HCT116 (cell line): ENCODE measurements around the gene PLA2G2C. TPM values are rescaled to one million over a fixed set of nuclear protein-coding genes. Genes with fewer than 3 reads are reported as not detected.

ENCODE experiments used
- ATAC-seq: fragments of 200-7000 bp; cut with Tn5 transposase; 2 replicates; pipeline ENCODE4 v1.9.1; 2020; ENCODE audit warnings: mild to moderate bottlenecking, moderate library complexity
- BruUV-seq: library from RNA; stranded (reverse); fragments of 400-500 nt; replicated peaks from 2 replicates; lab custom pipeline; 2021; lab: Mats Ljungman, UMichigan
- CTCF ChIA-PET: fragments of 300-600 bp; sonication (Branson Sonifier 250); formaldehyde crosslinking; loops from one replicate; lab custom pipeline; 2021; ENCODE audit warnings: antibody characterized with exemption; lab: Charles Lee
- POLR2A ChIA-PET: fragments of 300-600, 350-600 bp; sonication (Branson Sonifier 250); formaldehyde crosslinking; loops from one replicate; lab custom pipeline; 2021; ENCODE audit warnings: antibody characterized with exemption; lab: Charles Lee
- RAD21 ChIA-PET, 2 experiments: fragments of 300-600 bp; sonication (Branson Sonifier 250); formaldehyde crosslinking; loops; one replicate each; lab custom pipeline; 2023; ENCODE audit warnings: low total read pairs in 2 of 2; ENCODE audit not compliant: uncharacterized antibody in 2 of 2, unreplicated experiment in 2 of 2, low non-redundant PET in 1 of 2; lab: Charles Lee
- DNase-seq: peaks from one replicate; pipeline ENCODE4 v3.0.0-alpha.2; 2010; ENCODE audit warnings: low read depth, low spot score
- H2AFZ ChIP-seq: fragments of 200-600 bp; shearing (Covaris generic), sonication (generic); 2 replicates; pipeline ENCODE4 v1.6.1; 2017; ENCODE audit warnings: low read depth, mixed run types, mixed read lengths, antibody characterized with exemption, low read length; ENCODE audit not compliant: poor library complexity, severe bottlenecking
- H3K27ac ChIP-seq: 2 replicates; pipeline ENCODE4 v1.5.1; 2012; ENCODE audit warnings: low read depth, low read length
- H3K27me3 ChIP-seq: fragments of 200-600 bp; sonication (generic); 2 replicates; pipeline ENCODE4 v1.6.1; 2016; ENCODE audit warnings: mixed run types, low read length, mixed read lengths; ENCODE audit not compliant: insufficient read depth
- H3K36me3 ChIP-seq, 2 experiments: fragments of 200-500 bp in 1 of 2; fragments of 200-600 bp in 1 of 2; sonication (Bioruptor generic) in 1 of 2; sonication (generic) in 1 of 2; 2 replicates each; pipeline versions ENCODE4 v1.5.1 to v1.6.1; 2014 to 2016; ENCODE audit warnings: low read length in 2 of 2, inconsistent platforms in 1 of 2, mixed read lengths in 1 of 2, mixed run types in 1 of 2; ENCODE audit not compliant: insufficient read depth in 2 of 2, control insufficient read depth in 1 of 2
- H3K4me1 ChIP-seq, 2 experiments: fragments of 200-600 bp in 1 of 2; sonication (generic) in 1 of 2; 2 replicates each; pipeline versions ENCODE4 v1.5.1 to v1.6.1; 2012 to 2017; ENCODE audit warnings: low read length in 2 of 2, inconsistent platforms in 1 of 2, mild to moderate bottlenecking in 1 of 2, mixed read lengths in 1 of 2, mixed run types in 1 of 2, moderate library complexity in 1 of 2; ENCODE audit not compliant: insufficient read depth in 2 of 2, control insufficient read depth in 1 of 2
- H3K4me2 ChIP-seq: fragments of 200-600 bp; sonication (generic); 2 replicates; pipeline ENCODE4 v1.6.1; 2017; ENCODE audit warnings: mixed run types, low read length, mixed read lengths
- H3K4me3 ChIP-seq, 2 experiments: fragments of 200-600 bp in 1 of 2; sonication (generic) in 1 of 2; replicated peaks in 1 of 2; 2 replicates each; pipeline ENCODE4 v1.5.1; 2011 to 2016; ENCODE audit warnings: low read length in 2 of 2, control low read depth in 1 of 2, low read depth in 1 of 2, mild to moderate bottlenecking in 1 of 2, mixed read lengths in 1 of 2, mixed run types in 1 of 2
- H3K79me2 ChIP-seq: fragments of 200-600 bp; sonication (generic); 2 replicates; pipeline ENCODE4 v1.6.1; 2017; ENCODE audit warnings: mild to moderate bottlenecking, mixed run types, low read length, moderate library complexity, mixed read lengths; ENCODE audit not compliant: insufficient read depth
- H3K9ac ChIP-seq: fragments of 200-600 bp; sonication (generic); 2 replicates; pipeline ENCODE4 v1.6.1; 2016; ENCODE audit warnings: low read length, mixed read lengths
- H3K9me2 ChIP-seq: fragments of 200-600 bp; sonication (generic), shearing (Covaris generic); 2 replicates; pipeline ENCODE4 v1.6.1; 2017; ENCODE audit warnings: mixed run types, mild to moderate bottlenecking, moderate library complexity; ENCODE audit not compliant: insufficient read depth
- H3K9me3 ChIP-seq, 2 experiments: fragments of 200-500 bp in 1 of 2; fragments of 200-600 bp in 1 of 2; sonication (Bioruptor generic) in 1 of 2; sonication (generic) in 1 of 2; 2 replicates each; pipeline ENCODE4 v1.6.1; 2014 to 2017; ENCODE audit warnings: low read length in 2 of 2, mixed read lengths in 2 of 2, inconsistent platforms in 1 of 2, low read depth in 1 of 2, mild to moderate bottlenecking in 1 of 2, mixed run types in 1 of 2, moderate library complexity in 1 of 2; ENCODE audit not compliant: control insufficient read depth in 1 of 2, insufficient read depth in 1 of 2
- H4K20me1 ChIP-seq: fragments of 200-600 bp; sonication (generic), shearing (Covaris generic); 2 replicates; pipeline ENCODE4 v1.6.1; 2017; ENCODE audit warnings: mixed run types, mild to moderate bottlenecking, moderate library complexity; ENCODE audit not compliant: insufficient read depth
- FOSL1 ChIP-seq: IDR thresholded peaks from 2 replicates; pipeline ENCODE4 v1.6.1; 2012; ENCODE audit warnings: low read depth
- POLR2AphosphoS5 ChIP-seq: IDR thresholded peaks from 2 replicates; pipeline ENCODE4 v1.6.1; 2011; ENCODE audit warnings: mild to moderate bottlenecking, low read depth, low read length, moderate library complexity
- TCF7L2 ChIP-seq: IDR thresholded peaks from 2 replicates; pipeline ENCODE4 v1.7.0; 2011; ENCODE audit warnings: borderline replicate concordance, inconsistent platforms; ENCODE audit not compliant: insufficient read depth, insufficient read length; ENCODE audit errors: extremely low read depth
- intact Hi-C: fragments of 100-400 bp; cut with micrococcal nuclease; formaldehyde crosslinking; loops from 2 replicates; pipeline ENCODE4 v1.10.0; 2022
- total RNA-seq: library from RNA; stranded (reverse); gene quantifications from one replicate; pipeline ENCODE4 v1.2.1, GENCODE V29; 2021; ENCODE audit not compliant: unreplicated experiment
- TF ChIP-seq, protein P1 (sequence below): IDR thresholded peaks from 2 replicates; pipeline ENCODE4 v1.6.1; 2011; ENCODE audit warnings: mild to moderate bottlenecking, low read length, moderate library complexity; ENCODE audit not compliant: insufficient replicate concordance; ENCODE audit errors: extremely low read depth

PLA2G2C gene
- total RNA-seq, 1 experiment from 2014 or later: not detected

DNA sequence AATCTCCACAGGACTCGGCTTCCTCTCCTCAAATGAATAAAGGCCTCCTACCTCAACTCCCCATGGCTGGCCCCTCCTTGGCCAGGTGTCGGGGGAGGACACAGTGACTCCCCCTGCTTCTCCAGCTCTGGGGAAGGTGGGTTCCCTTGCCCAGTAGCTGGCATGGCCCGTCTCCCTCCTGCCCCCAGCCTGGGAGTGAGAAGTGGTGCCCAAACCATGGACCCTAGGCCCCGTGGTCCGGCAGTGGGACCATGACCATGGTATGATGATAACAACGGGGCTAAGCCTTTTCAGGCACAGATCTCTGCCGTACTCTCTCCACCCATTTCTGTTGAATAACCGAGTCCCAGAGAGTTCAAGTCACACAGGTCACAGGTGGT lies 36.0 kb downstream of the PLA2G2C start:
- peaks cover 0 to 5% of the 10 kb centered on the region in 2 experiments; a peak in 2 of 4 replicates for H3K4me1 ChIP-seq
- no peaks in the 10 kb centered on the region for H3K79me2 ChIP-seq
- no TSS peak for BruUV-seq
- H3K36me3 ChIP-seq: no peaks in the 10 kb centered on the region
- H3K9me3 ChIP-seq: no peaks in the 10 kb centered on the region
- no peak overlapping the region for H3K4me2 ChIP-seq
- CTCF ChIA-PET: interaction anchor here (0.7 to 2.2 kb wide), 2 partner anchors 49 to 228 kb away, joined by 3 to 18 read pairs; no protein-coding TSS in a partner anchor
- H3K27me3 ChIP-seq: no peaks in the 10 kb centered on the region
- no peaks in the 10 kb centered on the region for H3K9me2 ChIP-seq
- POLR2A ChIA-PET: interaction anchor here (0.7 kb wide), 1 partner anchor 230 kb away, joined by 3 read pairs; no protein-coding TSS in a partner anchor
- H3K27ac ChIP-seq: no peak overlapping the region
- DNase-seq: no peak
- no peak overlapping the region for H3K9ac ChIP-seq
- ATAC-seq: no peak
- intact Hi-C loops: loop anchor here (5.0 kb wide), 1 partner anchor 488 kb away; the partner anchor contains the start of gene HTR6
- H2AFZ ChIP-seq: no peak overlapping the region
- TF ChIP-seq, protein P1, sequence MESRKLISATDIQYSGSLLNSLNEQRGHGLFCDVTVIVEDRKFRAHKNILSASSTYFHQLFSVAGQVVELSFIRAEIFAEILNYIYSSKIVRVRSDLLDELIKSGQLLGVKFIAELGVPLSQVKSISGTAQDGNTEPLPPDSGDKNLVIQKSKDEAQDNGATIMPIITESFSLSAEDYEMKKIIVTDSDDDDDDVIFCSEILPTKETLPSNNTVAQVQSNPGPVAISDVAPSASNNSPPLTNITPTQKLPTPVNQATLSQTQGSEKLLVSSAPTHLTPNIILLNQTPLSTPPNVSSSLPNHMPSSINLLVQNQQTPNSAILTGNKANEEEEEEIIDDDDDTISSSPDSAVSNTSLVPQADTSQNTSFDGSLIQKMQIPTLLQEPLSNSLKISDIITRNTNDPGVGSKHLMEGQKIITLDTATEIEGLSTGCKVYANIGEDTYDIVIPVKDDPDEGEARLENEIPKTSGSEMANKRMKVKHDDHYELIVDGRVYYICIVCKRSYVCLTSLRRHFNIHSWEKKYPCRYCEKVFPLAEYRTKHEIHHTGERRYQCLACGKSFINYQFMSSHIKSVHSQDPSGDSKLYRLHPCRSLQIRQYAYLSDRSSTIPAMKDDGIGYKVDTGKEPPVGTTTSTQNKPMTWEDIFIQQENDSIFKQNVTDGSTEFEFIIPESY: no peak
- TF ChIP-seq FOSL1 (no peak), POLR2AphosphoS5 (no peak)
- TF ChIP-seq, all 23 proteins: peak for 0
- RAD21 ChIA-PET: interaction anchor here in 1 of 2 experiments (1.5 kb wide), 1 partner anchor 49 kb away, joined by 5 read pairs; no protein-coding TSS in a partner anchor
- Histone ChIP-seq H4K20me1 (no peaks in the 10 kb centered on the region), H3K4me3 (no peak overlapping the region)

DNA sequence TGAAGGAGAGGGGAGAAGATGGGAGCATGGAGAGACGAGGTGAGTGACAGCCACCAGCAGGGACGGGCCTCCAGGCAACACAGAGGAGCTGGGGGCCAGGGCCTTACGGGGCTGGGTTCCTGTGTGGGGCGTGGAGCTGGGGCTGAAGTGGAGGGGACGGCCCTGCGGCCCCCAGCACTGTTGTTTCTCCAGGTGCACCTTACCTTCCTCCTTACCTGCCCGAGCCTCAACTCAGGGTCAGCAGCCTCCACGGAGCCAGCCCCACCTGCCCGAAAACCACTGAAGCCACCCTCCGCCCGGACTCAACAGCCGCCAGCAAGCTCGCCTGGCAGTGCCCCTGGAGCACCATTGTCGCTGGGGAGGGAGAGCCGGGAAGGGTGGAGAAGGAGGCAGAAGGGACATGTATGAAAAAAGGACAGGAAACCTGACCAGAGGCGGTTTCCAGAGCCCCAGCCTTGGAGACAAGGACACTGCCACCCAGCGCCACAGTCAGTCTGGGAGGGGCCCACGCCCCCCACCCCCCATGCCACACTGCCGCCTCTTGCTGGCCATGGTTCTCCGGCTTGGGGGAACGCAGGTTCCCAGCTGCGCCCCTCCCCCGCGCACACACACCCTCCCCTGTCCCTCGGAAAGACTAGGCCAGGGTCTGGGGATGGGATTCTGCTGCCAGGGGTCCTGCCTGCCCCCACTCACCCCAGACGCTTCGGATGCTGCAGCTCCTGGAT lies 36.6 kb downstream of the PLA2G2C start:
- Histone ChIP-seq H3K9me3 (no peaks in the 10 kb centered on the region), H3K36me3 (no peaks in the 10 kb centered on the region), H3K9me2 (no peaks in the 10 kb centered on the region), H2AFZ (no peak overlapping the region), H3K79me2 (no peaks in the 10 kb centered on the region), H3K4me3 (no peak overlapping the region), H3K27me3 (no peaks in the 10 kb centered on the region), H3K4me1 (peaks cover 0 to 5% of the 10 kb centered on the region in 2 experiments; a peak in 2 of 4 replicates), H3K27ac (no peak overlapping the region), H4K20me1 (no peaks in the 10 kb centered on the region), H3K9ac (no peak overlapping the region), H3K4me2 (no peak overlapping the region)
- ATAC-seq: no peak
- no TSS peak for BruUV-seq
- TF ChIP-seq TCF7L2 (no peak), FOSL1 (no peak)
- CTCF ChIA-PET: no interaction called here
- intact Hi-C loops: loop anchor here (5.0 kb wide), 1 partner anchor 487 kb away; the partner anchor contains the start of gene HTR6
- RAD21 ChIA-PET: no interaction called here
- POLR2A ChIA-PET: no interaction called here
- DNase-seq: no peak
